Stimulated activated CD8-positive, alpha-beta memory T cell treated with anti-CD3 and anti-CD28 coated beads, Interleukin-7, amount 100 ng/mL, for 48 hours (primary cell): ENCODE data around the gene MB21D2.

Source experiments
- DNase-seq, 2 donors: peaks; one replicate each; pipeline ENCODE4 v3.0.0-alpha.2; 2020; ENCODE audit warnings: low read depth in 1 of 2; ENCODE audit errors: extremely low read depth in 1 of 2

Gene MB21D2

GRCh38 chr3:192927016-192927415, 9.4 kb upstream of the MB21D2 start:
- no peak for DNase-seq

GRCh38 chr3:192923731-192924130, 6.1 kb upstream of the MB21D2 start:
- no peak for DNase-seq

GRCh38 chr3:192921793-192922192, 4.1 kb upstream of the MB21D2 start:
- no peak for DNase-seq

- no peak for DNase-seq
Measured at GRCh38 chr3:192920411-192920810, 2.8 kb upstream of the MB21D2 start.

GRCh38 chr3:192919901-192920300, 2.2 kb upstream of the MB21D2 start:
- no peak for DNase-seq

GRCh38 chr3:192918275-192918588, 576 bp upstream of the MB21D2 start:
- DNase-seq = no peak

GRCh38 chr3:192917028-192917403, 640 bp downstream of the MB21D2 start:
- no peak for DNase-seq

GRCh38 chr3:192916371-192917027, 1.2 kb downstream of the MB21D2 start:
- DNase-seq = no peak

GRCh38 chr3:192915722-192916121, 1.9 kb downstream of the MB21D2 start:
- DNase-seq = no peak

- DNase-seq = no peak
Measured at GRCh38 chr3:192915304-192915703, 2.4 kb downstream of the MB21D2 start.

- DNase-seq = no peak
Measured at GRCh38 chr3:192914848-192915247, 2.8 kb downstream of the MB21D2 start.

GRCh38 chr3:192913540-192913939, 4.1 kb downstream of the MB21D2 start:
- no peak for DNase-seq

- DNase-seq = no peak
Measured at GRCh38 chr3:192911293-192911692, 6.4 kb downstream of the MB21D2 start.

- no peak for DNase-seq
Measured at GRCh38 chr3:192907784-192908183, 9.9 kb downstream of the MB21D2 start.

- DNase-seq = no peak
Measured at GRCh38 chr3:192906940-192907339, 10.7 kb downstream of the MB21D2 start.

- DNase-seq = no peak
Measured at GRCh38 chr3:192905980-192906678, 11.5 kb downstream of the MB21D2 start.

GRCh38 chr3:192904632-192905289, 12.9 kb downstream of the MB21D2 start:
- DNase-seq = no peak

GRCh38 chr3:192902549-192902948, 15.1 kb downstream of the MB21D2 start:
- no peak for DNase-seq

GRCh38 chr3:192901435-192901834, 16.2 kb downstream of the MB21D2 start:
- no peak for DNase-seq

GRCh38 chr3:192899540-192899982, 18.1 kb downstream of the MB21D2 start:
- DNase-seq = no peak

GRCh38 chr3:192897005-192897404, 20.7 kb downstream of the MB21D2 start:
- DNase-seq = no peak

GRCh38 chr3:192896208-192896607, 21.4 kb downstream of the MB21D2 start:
- DNase-seq = no peak
